ENCODE data around the gene KCNJ15. TPM values are rescaled to one million over a fixed set of nuclear protein-coding genes. Genes with fewer than 3 reads are reported as not detected.

The KCNJ15 gene
- total and polyA plus RNA-seq, 2 donors (not counting 1 experiment from before 2014, with no cell fraction given) = 0.44 to 0.83 TPM

- TF ChIP-seq CTCF (conservative IDR thresholded peaks at IDR 0.05 in 1 of 2, IDR thresholded peaks at IDR 0.05 in 1 of 2; ENCODE audit: low read depth in 1 of 2, low read length in 2 of 2) = no peak
- TF ChIP-seq EZH2 (IDR thresholded peaks at IDR 0.05; ENCODE audit: low read length, missing control alignments) = no peak
- Histone ChIP-seq H3K9ac (ENCODE audit: insufficient read depth, low read length) (no peak overlapping the region), H3K4me3 (replicated peaks in 1 of 4; ENCODE audit: control extremely low read depth in 1 of 4, insufficient read depth in 1 of 4, low read depth in 3 of 4, low read length in 4 of 4) (no peak overlapping the region), H2AFZ (ENCODE audit: low read length) (no peak overlapping the region), H3K79me2 (ENCODE audit: control insufficient read depth, insufficient read depth, low read length) (no peaks in the 10 kb centered on the region), H3K27me3 (ENCODE audit: control insufficient read depth, insufficient read depth, low read length) (no peaks in the 10 kb centered on the region), H4K20me1 (ENCODE audit: control insufficient read depth, extremely low read depth, insufficient read depth, low read length) (no peaks in the 10 kb centered on the region), H3K4me1 (ENCODE audit: control insufficient read depth, extremely low read depth, insufficient read depth, low read length) (peaks cover 23% of the 10 kb centered on the region), H3K36me3 (ENCODE audit: control insufficient read depth, insufficient read depth, low read length) (no peaks in the 10 kb centered on the region), H3K4me2 (ENCODE audit: extremely low read depth, insufficient read depth, low read length) (no peak overlapping the region), H3K9me3 (ENCODE audit: control insufficient read depth, insufficient read depth, low read depth, low read length) (no peaks in the 10 kb centered on the region), H3K27ac (ENCODE audit: insufficient read depth, low read length) (no peak overlapping the region)
- no peak for DNase-seq (ENCODE audit: low read depth in 2 of 2)
These were observed 41.1 kb downstream of the KCNJ15 start for GRCh38 chr21:38297871-38298270.

- Histone ChIP-seq H3K27me3 (ENCODE audit: control insufficient read depth, insufficient read depth, low read length) (no peaks in the 10 kb centered on the region), H3K4me1 (ENCODE audit: control insufficient read depth, extremely low read depth, insufficient read depth, low read length) (peaks cover 23% of the 10 kb centered on the region), H4K20me1 (ENCODE audit: control insufficient read depth, extremely low read depth, insufficient read depth, low read length) (no peaks in the 10 kb centered on the region), H3K4me2 (ENCODE audit: extremely low read depth, insufficient read depth, low read length) (no peak overlapping the region), H3K9me3 (ENCODE audit: control insufficient read depth, insufficient read depth, low read depth, low read length) (no peaks in the 10 kb centered on the region), H2AFZ (ENCODE audit: low read length) (no peak overlapping the region), H3K4me3 (replicated peaks in 1 of 4; ENCODE audit: control extremely low read depth in 1 of 4, insufficient read depth in 1 of 4, low read depth in 3 of 4, low read length in 4 of 4) (no peak overlapping the region), H3K27ac (ENCODE audit: insufficient read depth, low read length) (no peak overlapping the region), H3K36me3 (ENCODE audit: control insufficient read depth, insufficient read depth, low read length) (no peaks in the 10 kb centered on the region), H3K79me2 (ENCODE audit: control insufficient read depth, insufficient read depth, low read length) (no peaks in the 10 kb centered on the region), H3K9ac (ENCODE audit: insufficient read depth, low read length) (no peak overlapping the region)
- no peak for TF ChIP-seq EZH2 (IDR thresholded peaks at IDR 0.05; ENCODE audit: low read length, missing control alignments)
- no peak for TF ChIP-seq CTCF (conservative IDR thresholded peaks at IDR 0.05 in 1 of 2, IDR thresholded peaks at IDR 0.05 in 1 of 2; ENCODE audit: low read depth in 1 of 2, low read length in 2 of 2)
- no peak for DNase-seq (ENCODE audit: low read depth in 2 of 2)
These were observed 42.0 kb downstream of the KCNJ15 start for GRCh38 chr21:38298832-38299231.

- Histone ChIP-seq H3K4me2 (ENCODE audit: extremely low read depth, insufficient read depth, low read length) (no peak overlapping the region), H3K79me2 (ENCODE audit: control insufficient read depth, insufficient read depth, low read length) (no peaks in the 10 kb centered on the region)
These were observed 42.9 kb downstream of the KCNJ15 start for GRCh38 chr21:38299671-38300070.

More at GRCh38 chr21:38299671-38300070, 42.9 kb downstream of the KCNJ15 start:
- H2AFZ ChIP-seq (ENCODE audit: low read length) = no peak overlapping the region
- DNase-seq (ENCODE audit: low read depth in 2 of 2) = no peak
- no peak overlapping the region for H3K27ac ChIP-seq (ENCODE audit: insufficient read depth, low read length)
- no peaks in the 10 kb centered on the region for H3K9me3 ChIP-seq (ENCODE audit: control insufficient read depth, insufficient read depth, low read depth, low read length)
- no peaks in the 10 kb centered on the region for H4K20me1 ChIP-seq (ENCODE audit: control insufficient read depth, extremely low read depth, insufficient read depth, low read length)
- H3K9ac ChIP-seq (ENCODE audit: insufficient read depth, low read length) = no peak overlapping the region
- H3K4me1 ChIP-seq (ENCODE audit: control insufficient read depth, extremely low read depth, insufficient read depth, low read length) = peaks cover 21% of the 10 kb centered on the region
- no peaks in the 10 kb centered on the region for H3K36me3 ChIP-seq (ENCODE audit: control insufficient read depth, insufficient read depth, low read length)
- no peak for TF ChIP-seq CTCF (conservative IDR thresholded peaks at IDR 0.05 in 1 of 2, IDR thresholded peaks at IDR 0.05 in 1 of 2; ENCODE audit: low read depth in 1 of 2, low read length in 2 of 2)
- no peak for TF ChIP-seq EZH2 (IDR thresholded peaks at IDR 0.05; ENCODE audit: low read length, missing control alignments)
- no peaks in the 10 kb centered on the region for H3K27me3 ChIP-seq (ENCODE audit: control insufficient read depth, insufficient read depth, low read length)
- H3K4me3 ChIP-seq (replicated peaks in 1 of 4; ENCODE audit: control extremely low read depth in 1 of 4, insufficient read depth in 1 of 4, low read depth in 3 of 4, low read length in 4 of 4) = no peak overlapping the region
